Activated CD4-positive, alpha-beta T cell treated with anti-CD3 and anti-CD28 coated beads, Interleukin-2, amount 50 U/mL, for 1 hour (primary cell): Measurements from ENCODE around the gene NGDN.

Experiments
- DNase-seq: peaks from one replicate; pipeline ENCODE4 v3.0.0-alpha.2; 2020

NGDN gene

DNA sequence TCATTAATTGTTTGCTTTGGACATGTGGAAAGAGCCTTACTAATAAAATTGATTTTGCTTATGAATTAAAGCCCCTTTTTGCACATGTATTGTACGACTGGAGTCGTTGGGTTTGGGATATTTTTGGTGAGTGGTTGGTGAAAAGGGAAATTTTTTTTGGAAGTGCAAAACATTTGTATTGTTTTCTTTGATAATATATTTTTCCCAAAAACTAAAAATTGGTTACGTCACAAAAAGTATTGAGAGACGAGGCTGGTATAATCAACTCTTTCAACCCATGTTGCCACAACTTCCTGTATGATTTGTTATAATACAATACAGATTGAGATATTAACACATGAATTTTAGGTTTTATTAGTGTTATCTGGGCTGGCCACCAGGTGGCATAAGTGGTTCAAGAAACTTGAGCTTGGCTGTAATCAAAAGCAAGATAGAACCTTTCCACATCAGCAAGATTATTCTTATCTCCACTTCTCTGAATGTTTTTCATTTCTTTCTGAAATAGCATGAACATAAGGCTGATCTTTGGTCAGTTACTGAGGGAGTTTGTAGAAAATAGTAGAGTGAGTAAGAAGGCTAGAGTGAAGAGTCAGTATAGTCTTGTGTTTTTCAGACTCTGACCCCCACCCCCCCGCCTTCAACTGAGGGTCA lies 8.7 kb downstream of the NGDN start:
- DNase-seq, result peak; percentile 66

DNA sequence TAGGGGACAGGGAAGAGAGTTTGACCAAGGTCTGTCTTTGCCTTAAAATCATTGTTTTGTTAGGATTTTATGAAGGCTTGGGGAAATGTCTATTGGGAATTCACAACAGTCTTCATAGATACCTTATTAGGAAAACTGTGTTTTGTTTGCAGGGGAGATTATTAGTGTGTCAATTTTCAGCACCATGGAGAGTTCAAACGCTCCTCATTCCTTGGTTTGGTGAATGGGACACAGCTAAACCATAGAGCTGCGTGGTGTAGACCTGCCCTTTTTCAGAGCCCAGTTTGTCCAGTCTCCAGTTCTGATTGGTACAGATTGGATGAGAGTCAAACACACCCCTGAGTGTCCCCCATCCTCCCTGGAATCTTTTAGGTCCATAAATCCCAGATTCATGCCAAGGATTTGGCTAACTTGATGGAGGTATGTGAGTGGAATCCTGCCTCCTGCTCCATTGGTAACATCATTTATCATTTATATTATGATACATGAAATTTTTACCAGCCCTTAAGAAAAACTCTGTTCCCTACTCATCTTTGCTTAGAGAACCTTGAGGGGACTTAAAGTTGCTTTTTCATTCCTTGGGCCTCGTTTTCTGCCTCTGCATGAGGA lies 12.0 kb downstream of the NGDN start:
- no peak for DNase-seq

DNA sequence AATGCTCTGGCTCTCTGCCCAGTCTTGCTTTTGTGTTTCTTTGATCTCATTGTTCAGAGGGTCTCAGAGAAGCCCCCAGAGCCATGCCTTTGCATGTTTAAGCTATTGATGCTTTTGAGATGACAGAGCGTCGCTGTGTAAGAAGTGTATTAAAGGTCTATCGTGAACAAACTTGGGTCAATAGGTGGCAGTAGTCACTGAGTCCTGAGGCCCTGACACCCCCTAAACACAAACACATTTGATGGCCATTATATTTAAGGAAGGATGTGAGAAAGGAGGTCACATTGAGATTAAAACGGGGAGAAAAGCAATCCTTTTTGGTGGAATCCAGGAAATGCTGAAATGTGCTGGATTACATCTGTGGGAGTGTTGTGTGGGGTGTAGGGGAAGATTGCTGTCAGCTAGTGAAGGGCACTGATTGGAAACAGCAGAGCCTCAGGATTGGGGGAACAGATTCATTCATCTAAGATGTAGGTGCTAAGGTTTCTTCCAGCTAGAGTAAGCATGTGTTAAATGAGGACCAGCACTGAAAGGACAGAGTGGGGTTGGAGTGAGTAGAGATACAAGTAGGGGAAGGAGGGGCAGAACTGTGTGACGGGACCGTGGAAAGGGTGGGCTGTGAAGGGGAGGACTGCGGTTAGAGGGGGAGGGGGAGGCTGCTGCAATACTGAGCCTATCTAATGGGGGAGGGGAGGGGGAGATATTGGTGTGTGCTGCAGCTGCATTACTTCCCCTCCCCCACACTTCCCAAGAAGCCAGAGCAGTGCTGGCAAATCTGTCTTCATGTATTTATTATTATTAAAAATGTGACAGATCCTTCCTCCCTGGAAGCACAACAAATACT lies 12.7 kb downstream of the NGDN start:
- no peak for DNase-seq

DNA sequence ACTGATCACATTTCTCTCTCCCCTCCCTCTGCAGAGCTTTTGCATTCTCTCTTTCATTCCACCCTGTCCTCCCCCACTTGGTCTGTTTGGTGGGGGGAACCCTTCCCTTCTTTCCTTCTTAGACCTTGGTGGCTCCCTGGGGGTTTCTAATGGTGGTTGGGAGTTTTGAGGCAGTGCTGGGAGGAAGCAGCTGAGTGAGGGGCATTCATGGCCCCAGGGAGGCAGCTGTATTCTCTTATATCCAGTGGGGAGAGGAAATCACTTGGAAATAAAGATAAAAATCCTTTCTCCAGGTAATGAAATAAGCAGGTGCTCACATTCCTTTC lies 13.3 kb downstream of the NGDN start:
- DNase-seq, result no peak

DNA sequence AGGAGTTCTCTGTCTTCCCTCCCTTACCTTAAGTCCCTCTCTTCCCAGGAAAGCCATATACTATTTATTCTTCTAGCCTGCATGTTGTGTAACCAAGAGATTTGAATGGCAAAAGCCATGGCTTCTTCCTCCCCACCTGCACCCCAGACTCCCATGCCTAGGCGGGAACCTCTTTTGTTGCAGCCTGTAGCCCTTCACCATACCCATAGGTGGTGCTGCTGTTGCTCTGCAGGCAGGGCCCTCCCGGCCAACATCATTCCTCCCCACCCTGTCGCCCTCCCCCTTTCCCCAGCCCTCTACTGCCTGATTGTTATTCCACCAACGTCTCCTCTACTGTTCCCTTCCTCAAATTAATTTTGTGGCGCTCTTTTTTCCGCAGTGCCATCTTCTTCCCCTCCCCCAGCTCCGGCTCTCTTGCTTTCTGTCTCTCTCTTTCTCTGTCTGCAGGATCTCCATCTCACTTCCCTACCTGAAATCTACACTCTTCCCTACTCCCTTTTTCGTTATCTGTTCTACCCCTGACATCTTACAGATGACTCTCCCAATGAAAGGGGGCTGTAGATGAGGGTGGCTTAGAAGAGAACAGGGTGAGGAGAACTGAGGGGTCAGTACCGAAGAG lies 13.8 kb downstream of the NGDN start:
- DNase-seq, result no peak

GRCh38 chr14:23485326-23485725 lies 15.8 kb downstream of the NGDN start:
- DNase-seq, result no peak

DNA sequence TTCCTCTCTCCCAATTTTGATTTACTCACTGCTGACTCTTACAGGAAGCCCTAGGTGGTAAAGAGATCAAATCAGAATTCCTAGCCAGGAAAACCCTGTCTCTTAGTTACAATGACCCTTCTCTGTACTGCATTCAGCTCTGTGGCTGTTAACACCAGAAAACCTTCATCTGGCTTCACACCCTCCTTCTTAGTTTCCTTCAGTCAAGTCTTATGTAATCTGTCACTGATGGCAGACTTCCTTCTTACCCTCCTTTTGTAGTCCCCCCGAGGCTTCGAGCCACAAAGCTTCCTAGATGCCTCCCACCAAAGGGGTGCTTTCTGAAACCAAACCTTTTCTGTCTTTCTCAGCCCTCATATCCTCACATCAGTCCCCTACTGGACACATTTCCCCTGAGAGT lies 16.5 kb downstream of the NGDN start:
- no peak for DNase-seq

DNA sequence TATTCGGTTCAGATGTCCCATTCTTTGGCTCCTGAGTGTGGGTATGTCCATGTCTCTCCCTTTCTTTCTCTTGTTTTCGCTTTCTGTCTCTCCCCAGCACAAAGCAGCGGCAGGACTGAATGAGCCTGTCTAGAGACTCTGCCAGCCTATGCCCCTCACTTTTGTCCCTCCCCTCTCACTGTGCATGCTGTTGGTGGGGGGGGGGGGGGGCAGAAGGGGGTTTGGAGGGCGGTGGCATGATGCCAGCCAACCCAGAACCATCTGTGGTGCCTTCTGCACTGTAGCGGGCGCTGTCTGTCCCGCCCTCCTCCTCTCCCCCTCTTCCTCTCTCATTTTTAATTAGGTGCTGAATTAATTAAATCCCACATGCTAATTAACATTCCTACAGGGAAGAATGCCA lies 17.7 kb downstream of the NGDN start:
- no peak for DNase-seq

- no peak for DNase-seq
Observed at GRCh38 chr14:23492618-23493272, 23.2 kb downstream of the NGDN start.

GRCh38 chr14:23494223-23494622 lies 24.7 kb downstream of the NGDN start:
- DNase-seq, result no peak

DNA sequence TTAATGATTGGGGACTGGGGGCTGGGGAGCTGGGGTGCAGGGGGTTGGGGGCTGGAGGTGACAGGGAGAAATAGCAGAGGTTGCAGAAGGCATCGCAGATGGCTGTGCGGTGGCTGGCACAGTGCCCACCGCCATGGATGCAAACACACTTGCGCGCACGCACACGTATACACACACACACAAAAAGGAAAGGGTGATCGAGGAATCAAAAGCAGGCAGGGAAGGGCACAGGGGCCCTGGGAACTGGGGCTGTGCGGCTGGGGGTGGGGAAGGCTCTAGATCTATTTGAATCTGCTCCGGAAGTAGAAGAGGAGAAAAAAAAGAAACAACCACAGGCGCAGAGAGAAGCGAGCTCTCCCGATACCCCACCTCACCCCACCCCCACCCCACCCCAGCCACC lies 42.7 kb downstream of the NGDN start:
- peak; percentile 4 for DNase-seq

DNA sequence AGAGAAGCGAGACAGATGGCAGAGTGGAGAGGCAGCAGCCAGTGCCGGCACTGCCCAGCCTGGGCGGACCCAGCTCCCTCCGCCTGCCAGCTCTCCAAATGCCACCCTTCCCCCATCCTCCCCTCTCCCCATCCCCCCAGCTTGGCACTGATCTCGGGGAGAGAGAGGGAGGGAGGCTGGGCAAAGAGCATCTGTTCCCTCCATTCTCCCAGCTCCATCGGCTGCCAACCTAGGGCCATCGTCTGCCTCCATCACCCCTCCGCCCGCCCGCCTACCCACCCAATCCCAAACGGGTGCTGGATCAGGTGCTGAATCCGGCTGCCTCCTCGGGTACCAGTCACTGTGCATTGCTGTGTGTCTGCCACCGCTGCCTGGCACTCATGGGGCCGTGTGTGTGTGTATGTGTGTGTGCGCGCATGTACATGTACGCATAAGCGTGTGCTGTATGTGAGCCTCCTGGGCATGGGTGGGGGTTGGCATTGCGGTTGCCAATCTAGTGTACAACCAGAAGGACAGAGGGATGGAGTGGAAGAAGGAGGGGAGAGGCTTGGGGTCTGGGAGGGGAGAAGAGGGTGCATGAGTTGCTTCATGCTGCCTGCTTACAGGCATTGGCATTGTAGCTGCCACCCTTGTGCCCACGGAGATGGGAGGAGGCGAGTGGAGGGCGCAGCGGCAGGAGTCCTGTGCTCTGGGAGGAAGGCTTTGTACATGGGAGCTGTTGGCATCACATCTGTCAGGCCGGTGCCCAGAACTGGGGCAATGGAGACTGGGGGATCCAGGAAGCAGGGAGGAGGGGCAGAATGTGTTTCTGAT lies 43.7 kb downstream of the NGDN start:
- DNase-seq, result no peak

DNA sequence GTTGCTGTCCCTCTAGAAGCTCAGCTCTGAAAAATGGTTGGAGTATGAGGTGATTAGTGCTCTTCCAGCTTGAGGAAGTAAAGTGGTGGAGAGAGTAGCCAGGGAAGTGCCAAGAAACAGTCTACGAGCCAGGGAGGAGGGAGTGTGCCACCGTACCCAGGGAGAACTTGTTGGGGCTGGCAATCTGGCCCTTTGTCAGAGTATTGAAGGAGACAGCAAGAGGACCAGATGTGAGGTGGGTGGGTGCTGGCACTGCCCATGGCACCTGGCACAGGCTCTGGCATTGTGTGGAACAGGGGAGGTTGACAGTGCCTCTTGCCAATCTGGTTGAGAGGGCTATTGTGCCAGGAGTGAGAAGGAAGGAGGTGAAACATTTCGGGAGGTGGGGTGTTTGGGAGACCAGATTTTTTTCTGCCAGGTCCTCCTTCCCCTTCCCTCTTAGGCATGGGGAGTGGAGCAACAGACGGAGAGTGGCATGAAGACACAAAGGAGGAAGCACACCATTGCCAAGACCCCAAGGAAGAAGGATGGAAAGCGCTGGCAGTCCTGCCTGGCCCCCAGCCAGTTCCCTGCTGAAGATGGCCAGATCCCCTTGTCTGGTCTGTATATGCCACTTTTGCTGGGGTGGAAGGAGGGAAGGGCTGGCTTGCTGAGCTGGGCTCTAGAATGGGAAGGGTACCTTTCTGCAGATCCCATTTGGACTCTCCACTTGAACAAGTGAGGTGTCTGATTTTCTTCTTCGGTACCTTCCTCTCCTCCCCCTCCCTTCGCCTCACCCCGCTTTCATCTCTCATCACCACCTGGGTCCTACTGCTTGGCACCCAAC lies 44.5 kb downstream of the NGDN start:
- no peak for DNase-seq

DNA sequence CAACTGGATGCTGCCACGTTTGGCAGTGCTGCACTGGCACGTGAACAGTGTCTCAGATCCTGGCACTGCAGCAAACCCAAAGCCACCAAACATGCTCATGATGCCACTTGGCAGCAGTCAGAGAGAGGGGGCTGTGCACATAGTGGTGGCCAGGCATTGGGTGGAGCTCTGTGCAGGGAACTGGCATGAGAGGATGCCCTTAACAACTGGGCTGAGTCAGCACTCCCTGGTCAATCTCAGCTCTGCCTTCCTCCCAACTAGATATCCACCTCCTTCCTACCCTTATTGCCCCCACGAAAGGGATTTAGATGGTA lies 45.1 kb downstream of the NGDN start:
- no peak for DNase-seq

- no peak for DNase-seq
Observed at GRCh38 chr14:23517650-23518326, 48.3 kb downstream of the NGDN start.

- DNase-seq, result no peak
Observed at GRCh38 chr14:23518709-23519108, 49.2 kb downstream of the NGDN start.

DNA sequence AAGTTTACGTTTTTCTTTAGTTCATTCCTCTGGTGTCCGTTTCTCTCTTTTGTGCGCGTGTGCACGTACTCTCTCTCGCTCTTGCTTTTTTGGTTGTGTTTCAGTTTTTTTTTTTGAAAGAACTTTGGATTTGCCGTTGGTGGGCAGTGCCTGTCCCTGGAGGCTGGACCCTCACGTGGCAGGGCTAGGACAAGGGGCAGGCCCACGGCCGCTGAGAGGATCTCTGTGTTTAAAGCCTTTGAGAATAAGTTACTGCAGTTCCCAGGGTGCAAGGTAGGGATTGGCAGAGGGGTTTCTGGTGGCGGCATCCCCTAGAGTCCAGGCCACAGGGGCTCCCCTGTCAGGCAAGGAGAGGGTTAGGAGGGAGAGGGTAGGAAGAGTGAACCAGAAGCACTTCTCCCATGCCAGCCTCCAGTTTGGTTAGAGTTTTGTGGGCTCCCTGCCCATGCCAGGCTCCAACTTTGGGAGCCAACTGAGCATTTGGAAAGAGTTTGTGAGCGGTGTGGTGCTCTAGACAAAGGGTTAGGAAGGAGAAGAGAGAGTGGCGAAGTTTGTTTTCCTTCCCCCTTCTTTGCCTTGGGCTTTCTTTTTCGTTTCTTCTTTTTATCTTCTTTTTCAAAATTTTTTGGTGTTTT lies 51.5 kb downstream of the NGDN start:
- DNase-seq, result no peak

GRCh38 chr14:23521785-23522640 lies 52.5 kb downstream of the NGDN start:
- no peak for DNase-seq

DNA sequence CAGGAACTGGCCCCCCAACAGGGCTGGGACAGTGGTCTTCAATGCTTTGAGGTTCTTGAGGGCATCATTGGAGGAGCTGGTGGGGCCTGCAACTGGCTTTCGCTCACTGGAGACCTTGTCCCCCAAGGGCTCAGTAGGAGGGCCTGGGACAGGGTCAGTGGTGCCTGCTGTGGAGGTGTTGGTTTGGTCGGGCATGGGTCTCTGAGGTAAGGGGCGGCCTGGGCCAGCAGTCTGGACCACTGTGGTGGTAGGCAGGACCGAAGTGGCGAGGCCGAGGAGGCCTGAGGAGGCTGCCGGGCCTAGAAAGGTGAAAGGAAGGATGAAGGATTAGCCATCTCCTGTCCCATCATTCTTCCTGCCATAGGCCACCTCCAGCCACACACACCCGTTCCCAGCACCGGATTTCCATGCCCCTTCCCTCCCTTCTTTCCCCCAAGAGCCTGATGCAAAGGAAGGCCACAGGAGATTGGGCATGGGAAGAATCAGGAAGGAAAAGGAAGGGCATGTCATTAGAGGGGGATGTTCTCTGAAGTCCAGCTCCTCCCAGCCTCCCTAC lies 53.2 kb downstream of the NGDN start:
- DNase-seq, result no peak
